Activated CD4-positive, alpha-beta T cell treated with anti-CD3 and anti-CD28 coated beads for 4 hours (primary cell): ENCODE measurements around the gene LMAN1L.

ENCODE experiments used
- DNase-seq, 2 donors: peaks; one replicate each; pipeline ENCODE4 v3.0.0-alpha.2; 2020

The LMAN1L gene

DNA sequence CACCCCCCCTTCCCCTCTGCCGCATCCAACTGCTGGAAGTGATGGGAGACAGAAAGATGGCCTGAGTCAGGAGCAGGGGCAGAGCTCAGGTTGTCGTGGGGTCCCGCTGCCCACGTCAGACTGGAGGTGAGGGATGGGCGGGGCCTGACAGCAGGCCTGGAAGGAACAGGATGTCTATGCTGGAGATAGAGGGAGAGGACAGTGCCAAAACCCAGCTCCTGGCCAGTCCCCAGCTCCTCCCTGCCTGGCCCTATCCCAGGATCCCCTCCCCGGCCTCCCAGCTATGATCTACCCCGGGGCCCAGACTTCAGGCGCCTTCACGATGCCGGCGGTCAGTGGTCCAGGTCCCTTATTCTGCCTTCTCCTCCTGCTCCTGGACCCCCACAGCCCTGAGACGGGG lies at the start of gene LMAN1L:
TSS of gene LMAN1L (plus strand) at position 303 of the 400 bp plus-strand sequence. CDS start at position 323, 20 bp downstream.
- no peak for DNase-seq

DNA sequence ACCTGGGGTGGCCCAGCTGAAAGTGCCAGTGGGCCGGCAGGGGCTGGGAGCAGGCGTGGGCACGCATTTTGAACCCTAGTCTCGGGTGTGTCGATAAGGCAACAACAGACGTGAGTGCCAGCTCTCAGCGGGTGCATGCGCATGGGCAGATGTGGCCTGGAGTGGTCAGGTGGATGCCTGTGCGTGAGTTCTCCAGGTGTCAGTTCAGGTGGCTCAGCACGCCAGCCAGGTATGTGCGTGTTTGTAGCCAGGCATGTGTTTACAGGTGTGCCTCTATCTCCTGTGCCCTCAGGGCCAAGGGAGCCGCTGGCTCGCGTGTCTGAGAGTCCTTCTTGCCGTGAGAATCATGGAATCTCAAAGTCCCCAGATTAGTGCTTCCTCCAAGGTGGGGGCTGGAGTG lies 49.2 kb upstream of the LMAN1L start:
- no peak for DNase-seq

DNA sequence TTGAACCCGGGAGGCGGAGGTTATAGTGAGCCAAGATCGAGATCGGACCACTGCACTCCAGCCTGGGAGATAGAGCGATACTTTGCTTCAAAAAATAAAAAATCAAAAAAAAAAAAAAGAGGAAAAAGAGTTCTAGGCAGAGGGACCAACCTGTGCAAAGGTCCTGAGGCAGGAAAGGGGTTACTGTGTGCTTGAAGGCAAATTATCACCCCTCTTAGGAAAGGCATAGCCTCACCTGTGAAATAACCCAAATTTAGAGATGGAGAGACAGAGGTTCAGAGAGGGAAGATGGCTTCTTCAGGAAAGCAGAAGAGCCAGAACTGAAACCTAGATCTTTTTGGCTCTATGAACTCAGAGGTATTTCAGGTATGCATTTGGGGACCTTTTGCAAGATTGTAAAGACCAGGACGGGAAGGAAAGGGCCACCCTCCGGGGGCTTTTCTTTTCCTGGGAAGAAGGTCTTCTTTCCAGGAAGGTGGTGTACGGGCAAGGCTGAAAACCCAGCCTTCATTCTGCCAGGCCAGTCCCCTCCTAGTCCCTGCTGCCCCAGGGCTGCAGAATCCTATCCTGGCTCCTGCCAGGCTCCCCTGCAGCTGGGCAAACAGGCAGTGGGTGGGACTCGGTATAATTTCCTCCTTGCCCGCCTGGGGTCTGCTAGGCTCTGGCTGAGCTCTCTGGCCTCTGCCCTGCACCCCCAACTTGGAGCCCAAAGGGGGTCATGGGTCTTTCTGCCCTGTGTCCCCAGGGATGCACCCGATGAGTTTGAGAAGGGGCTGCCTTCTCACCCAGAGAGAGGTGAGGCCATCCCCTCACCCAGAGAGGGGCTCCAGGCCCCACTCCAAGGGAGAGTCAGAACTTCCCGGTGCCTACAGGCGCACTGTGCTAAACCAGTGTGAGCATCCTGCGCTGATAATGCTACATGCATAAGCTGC lies 45.2 kb upstream of the LMAN1L start:
- no peak for DNase-seq

DNA sequence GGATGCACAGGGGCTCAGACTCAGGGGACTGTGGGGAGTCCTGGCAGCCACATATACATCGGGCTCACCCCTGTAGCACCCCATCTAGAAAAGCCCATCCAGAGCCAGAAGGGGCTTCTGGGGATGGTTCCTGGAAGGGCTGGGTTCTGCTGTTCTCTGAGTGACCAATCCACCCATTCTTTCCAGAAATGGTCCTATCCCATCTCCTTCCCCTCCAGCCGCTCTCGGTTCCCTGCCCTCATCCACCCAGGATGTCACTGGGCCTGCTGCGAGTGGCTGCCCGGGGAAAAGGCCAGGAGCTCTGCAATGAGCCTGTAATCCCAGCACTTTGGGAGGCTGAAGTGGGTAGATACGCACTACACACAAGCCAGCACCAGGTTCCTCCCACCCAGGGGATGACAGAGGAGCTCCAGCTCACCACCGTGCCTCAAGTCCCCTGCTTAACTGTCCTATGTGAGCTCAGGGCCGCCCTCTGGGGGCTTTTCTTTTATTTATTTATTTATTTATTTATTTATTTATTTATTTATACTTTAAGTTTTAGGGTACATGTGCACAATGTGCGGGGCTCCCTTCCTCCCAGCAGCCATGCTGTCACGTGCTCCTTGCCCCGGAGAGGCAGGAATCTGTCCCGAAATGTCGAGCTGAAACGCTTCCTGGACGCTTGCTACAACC lies 44.4 kb upstream of the LMAN1L start:
- DNase-seq: no peak

DNA sequence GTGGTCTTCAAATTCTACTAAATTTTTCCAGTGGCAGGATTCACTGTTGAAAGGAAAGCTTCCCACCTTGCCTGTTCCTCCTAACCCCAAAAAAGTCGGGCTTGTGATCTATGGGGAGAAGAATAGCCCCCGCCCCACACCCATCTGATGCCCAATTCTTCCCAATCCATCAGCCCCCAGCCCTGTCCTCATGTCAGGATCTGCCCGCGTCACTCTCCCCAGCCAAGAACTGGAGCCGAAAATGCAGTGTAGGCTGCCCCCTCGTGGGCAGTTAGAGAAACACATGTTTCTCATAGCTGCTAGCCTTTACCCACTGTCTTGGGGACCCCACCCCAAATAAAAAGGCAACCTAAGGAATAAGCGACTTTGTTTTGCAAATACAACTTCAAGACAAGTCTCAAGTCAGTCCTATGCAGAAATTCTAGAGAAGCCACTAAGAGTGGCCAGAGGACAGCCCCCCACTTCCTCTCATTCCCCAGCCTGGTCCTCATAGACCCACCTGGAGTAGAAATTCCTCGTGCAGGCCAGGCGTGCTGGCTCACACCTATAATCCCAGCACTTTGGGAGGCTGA lies 43.8 kb upstream of the LMAN1L start:
- DNase-seq: peak; percentile 60 to 64

DNA sequence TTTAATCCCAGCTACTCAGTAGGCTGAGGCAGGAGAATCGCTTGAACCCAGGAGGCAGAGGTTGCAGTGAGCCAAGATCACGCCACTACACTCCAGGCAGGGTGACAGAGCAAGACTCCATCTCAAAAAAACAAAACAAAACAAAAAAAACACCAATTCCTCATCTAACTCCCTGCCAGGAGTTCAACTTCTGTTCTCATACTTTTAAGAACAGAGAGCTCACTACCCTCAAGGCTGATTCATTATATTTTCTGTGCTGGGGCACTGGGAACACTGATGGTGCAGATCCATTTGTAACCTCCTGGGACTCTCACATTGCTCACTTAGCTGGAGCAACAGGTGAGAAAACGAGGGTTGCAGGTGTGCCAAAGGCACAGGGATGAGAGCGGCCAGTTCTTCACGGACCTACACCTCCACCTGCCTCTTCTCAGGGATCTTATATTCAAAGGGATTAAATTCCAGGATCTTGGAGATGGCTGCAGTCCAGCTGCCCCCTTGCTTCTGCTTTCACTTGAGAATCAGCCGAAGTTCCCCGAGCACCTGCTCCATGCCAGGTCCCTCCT lies 43.1 kb upstream of the LMAN1L start:
- no peak for DNase-seq

DNA sequence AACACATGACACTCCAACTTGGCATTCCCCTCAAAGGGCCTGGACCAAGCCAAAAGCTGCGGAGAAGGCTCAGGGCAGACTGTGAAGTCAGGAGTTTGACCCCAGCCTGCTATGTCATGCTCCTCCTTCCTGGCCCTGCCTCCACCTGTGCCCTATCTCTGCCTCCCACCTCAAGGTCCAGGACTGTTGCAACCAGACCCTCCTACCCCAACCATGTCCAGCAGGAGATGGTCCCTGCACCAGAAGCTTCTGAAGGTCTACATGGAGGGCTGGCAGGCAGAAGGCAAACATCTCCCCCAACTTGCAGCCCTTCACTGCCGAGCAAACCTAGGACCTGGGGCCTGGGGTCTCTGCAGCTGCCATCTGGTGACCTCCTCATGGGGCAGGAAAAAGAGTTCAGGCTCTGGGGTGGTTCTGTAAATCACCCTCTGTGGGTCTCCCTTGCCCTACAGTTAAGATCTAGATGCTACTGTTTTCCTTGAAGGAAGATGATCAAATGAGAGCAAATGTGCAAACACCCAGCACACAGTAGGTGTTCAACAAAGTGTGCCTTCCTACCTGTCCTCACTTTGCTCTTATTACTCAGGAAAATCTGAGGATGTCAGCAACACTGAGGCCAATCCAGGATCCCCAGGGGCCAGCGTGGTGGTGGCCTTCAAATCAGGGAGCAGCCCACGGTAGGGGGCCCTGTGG lies 42.3 kb upstream of the LMAN1L start:
- DNase-seq: no peak

DNA sequence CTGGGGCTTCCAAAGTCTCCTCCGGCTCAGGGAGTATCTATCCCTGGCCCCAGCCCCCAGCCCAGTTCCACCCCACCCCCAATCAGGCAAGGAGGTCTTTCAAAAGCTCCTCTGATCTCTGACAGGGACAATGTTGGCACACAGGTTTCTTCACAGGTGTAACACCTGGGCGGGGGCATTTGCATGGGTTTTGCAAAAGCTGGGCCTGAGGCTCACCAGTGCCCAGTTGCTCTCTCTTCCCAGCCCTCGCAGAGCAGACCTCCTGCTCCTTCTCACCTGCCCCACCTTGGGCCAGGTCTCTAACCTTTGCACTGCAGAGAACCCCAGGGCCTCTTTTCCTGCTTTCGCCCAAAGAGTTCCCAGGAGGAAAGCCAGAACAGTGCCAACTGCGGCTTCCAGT lies 39.3 kb upstream of the LMAN1L start:
- DNase-seq: no peak

DNA sequence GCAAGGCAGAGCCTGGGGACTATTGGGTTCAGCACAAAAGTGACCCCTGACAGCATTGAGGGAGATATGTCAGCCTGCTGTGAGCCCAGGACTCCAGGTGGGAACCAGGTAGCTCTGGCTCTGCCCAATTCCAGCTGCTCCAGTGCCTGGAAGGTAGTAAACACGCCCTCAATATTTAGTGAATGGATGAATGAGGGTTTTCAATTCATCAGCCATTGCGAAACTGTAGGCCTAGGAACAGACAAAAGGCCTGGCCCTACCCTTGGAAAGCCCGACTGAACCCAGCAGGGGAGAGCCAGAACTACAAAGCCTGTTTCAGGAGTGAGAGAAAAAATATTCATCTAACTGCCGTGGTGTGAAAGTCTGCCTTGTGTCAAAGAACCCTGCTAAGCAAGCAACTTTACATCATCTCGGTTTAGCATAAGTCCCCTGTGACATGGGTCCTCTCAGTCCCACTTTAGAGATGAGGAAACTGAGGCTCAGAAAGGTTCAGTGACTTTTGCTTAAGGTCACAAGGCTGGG lies 38.8 kb upstream of the LMAN1L start:
- DNase-seq: no peak

DNA sequence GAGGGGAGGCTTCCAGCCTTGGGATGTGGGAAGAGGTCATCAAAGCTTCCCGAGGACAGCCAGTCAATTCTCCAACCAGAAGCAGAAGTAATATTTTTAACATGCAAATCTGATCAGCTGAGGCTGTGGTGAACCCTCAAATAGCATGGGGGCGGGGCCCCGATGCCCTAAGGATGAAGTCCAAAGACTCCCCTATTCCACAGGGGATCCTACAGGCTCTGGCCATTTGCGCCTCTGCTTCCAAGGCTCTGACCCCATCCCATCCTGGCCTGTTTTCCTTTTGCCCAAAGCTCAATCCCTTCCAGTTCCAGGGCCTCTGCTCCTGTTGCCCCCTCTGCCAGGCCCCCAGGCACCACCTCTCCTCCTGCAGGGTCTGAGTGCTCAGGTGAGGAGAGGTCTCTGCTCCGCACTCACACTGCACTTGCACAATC lies 37.5 kb upstream of the LMAN1L start:
- no peak for DNase-seq

DNA sequence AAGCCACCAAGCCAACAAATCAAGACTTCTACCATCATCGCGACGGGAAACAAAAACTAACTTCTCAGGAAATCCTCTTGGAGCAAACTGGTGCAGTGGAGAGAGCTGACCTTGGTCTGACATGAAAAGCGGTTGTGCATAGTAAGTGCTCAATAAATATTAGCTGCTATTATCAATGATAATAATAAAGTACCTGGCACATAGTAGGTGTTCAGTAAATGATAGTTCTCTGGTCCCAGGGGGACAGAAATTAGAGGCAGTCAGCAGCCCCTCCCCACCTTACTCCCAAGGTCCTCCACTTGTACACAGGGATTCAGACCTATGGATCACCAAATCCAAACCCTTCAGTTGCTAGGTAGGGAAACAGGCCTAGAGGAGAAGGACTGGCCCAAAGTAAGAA lies 36.7 kb upstream of the LMAN1L start:
- no peak for DNase-seq

DNA sequence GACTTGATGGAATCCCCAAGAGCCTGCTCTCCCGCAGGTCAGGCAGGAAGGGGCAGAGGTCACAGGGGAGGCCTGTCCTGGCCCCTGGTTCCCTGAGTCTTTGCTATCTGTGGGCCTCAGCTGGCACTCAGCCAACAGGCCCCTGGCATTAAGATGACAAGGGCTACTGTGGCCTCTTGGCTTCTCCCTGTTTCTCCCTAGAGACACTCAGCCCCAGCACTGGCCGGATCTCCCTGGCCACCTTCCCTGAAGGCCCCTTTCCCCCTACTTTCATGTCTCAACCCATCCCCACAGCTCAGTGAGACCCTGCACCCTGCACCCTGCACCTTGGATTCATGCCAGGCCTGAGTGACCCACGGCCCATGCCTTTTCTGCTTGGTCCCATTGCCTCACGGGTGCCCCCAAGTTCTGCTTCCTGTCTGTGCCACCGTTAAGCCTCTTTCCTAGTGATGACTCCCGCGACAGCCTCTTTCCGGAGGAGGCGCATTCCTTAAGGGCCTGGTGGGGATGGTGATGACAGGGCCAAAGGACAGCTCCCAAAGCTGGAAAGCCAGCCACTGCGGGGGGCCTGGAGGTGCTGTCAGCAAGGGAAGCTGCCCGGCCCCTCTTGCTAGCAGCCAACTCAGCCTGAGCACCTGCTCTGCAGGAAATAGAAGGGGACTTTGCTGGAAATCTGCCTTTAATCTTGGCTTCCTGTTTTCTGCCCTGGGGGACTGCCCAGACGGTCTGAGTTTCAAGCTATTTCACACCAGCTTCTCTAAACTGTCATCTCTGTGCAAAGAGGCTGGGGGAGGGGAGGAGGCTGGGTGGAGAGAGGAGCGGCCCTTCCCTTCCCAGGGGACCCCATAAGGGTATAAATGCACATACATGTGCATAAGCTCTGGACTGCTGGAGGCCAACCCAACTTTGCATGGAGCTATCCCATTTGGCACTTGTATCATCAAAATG lies 35.5 kb upstream of the LMAN1L start:
- DNase-seq: peak; percentile 48 to 53

DNA sequence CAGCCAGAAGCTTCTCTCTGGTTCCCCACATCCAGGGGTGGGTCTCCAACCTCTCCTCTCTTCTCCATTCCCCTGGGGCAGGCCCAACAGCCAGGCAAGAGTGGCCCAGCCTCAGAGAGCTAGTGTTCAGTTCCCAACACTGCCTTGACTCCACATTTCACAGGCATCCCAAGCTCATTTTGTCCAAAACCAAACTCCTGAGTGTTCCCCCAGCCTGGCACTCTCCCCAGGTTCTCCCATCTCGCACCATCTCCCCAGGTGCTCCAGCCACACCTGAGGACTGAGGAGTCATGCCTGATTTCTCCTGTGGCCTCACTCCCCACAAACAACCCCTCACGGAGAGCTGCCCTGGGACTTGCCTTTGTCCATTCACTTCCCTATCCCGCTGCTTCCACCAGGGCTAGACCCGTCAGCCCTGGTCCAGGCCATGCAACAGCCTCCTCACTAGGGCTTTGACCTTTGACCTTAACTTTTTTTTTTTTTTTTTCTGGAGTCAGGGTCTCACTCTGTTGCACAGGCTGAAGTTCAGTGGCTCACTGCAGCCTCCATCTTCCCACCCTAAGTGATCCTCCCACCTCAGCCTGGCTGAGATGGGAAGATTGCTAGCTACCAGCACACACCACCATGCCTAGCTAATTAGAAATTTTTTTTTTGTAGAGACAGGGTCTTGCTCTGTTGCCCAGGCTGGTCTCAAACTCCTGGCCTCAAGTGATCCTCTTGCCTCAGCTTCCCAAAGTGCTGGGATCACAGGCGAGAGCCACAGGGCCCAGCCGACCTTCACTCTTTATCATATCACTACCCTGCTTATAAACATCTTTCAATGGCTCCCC lies 34.7 kb upstream of the LMAN1L start:
- no peak for DNase-seq

DNA sequence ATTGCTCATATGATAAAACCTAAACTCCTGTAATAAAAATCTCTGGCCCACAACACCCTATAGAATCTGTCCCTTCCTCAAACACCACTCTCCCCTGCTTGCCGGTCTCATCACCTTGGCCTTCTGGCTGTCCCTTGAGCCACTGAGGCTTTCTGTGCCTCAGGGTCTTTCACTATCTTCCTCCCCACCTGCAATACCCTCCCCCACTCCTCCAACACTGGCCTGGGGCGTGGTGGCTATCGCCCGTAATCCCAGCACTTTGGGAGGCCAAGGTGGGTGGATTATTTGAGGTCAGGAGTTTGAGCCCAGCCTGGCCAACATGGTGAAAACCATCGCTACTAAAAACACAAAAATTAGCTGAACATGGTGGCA lies 34.0 kb upstream of the LMAN1L start:
- DNase-seq: no peak

DNA sequence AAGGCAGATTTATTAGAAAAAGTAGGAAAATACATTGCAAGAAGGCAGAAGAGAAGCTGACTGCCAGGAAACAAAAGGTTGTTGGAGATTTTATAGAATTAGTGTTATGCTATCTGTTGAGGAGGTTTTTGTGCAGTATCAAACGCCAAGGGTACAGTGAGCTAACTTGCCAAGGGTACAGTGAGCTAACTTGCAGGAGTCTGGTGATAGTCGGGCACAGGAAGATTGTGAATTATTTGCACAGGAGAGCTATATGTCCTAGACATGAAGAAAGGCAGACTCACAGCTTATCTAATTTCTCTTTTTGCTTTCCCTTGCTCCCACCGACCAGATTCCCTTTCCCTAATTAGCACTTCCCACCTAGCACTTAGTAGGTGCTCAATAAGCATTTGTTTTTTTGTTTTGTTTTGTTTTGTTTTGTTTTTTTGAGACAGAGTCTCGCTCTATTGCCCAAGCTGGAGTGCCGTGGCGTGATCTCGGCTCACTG lies 33.4 kb upstream of the LMAN1L start:
- no peak for DNase-seq

DNA sequence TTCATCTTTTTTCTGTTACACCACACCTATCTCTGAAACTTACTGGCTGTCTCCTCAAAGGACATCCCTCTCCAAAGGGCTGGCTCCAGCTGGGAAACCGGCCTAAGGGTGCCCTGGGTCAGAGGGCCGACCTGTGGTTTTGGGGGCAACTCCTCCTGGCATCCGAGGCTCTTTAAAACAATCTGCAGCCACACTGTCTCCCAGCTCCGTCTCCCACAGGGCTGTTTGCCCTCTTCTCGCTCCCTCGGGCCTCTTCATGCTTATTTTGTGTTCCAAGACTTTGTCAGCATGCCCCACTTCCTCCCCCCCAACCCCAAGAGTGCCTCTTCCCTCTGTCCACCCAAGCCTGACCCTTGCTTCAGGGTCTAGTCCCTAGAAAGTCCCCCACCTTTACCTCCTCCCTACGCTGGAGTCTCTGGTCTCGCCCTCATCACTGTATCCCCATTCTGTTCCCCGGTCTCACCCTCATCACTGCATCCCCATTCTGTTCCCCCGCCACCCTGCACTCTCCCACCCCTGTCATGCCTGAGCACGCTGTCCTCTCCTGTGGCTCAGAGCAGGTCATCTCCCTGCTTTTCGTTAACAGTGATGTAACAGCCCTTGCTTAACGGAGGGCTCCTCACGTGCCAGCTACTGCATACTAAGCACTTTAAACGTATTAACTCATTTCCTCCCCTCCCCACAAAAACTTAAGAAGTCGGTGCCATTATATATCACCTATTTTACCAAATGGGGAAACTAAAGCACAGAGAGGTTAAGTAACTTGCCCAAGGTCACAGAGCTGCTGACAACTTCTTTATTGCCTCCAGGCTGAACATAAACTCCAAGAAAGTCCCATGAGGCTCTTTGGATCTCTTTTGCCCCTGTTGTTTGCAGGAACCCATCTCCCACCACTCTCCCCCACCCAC lies 31.9 kb upstream of the LMAN1L start:
- peak; percentile 45 to 55 for DNase-seq

DNA sequence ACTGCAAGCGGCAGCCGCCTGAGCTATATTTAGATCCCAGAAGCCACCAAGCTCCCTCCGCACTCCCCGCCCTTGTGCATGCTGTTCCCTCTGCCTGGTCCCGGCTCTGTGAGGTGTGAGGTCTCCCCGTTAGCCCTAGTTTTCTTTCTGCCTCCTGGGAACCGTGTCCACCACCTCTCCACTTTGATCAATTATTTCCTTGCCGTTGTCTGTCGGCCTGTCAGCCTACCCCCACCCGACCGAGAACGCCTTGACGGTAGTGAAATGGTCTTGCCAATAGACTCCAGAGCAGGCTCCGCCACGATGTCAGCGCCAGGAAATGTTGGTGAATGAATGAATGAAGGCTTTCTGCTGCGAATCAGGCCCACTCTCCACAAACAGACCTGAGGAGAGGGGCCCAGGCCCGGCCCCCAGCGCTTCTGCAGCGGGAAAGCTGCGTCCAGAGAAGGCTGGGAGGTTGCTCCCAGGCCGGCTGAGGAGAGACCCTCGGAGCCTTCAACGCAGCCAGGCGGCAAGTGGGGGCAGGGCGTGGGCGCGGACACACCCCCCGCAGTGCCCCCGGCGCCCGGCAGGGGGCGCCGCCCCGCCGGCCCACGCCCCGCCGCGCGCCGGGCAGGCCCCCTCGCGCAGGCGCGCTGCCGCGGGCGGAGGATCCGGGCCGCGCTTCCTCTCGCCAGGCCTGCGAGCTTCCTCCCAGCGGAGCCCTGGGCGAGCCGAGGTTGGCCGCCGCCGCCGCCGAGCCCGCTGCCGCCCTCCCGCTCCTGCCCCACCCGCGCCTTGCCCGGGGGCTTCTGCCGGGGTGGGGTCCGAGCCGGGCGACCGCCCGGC lies 31.0 kb upstream of the LMAN1L start, which contains the start of gene CSK:
TSS of gene CSK (plus strand) at position 650 of the 828 bp plus-strand sequence. CDS start 16,218 bp downstream, outside the sequence.
- DNase-seq: peak; percentile 71 to 73
